Testis (tissue), 2 donors: Measurements from ENCODE around the gene PIGN.

Experiments
- CTCF ChIP-seq, 3 experiments: fragments of 450-650 bp in 2 of 3; fragments of 200-600 bp in 1 of 3; sonication (generic) in 1 of 3; IDR thresholded peaks; one replicate each; pipeline ENCODE4 v1.5.1; 2016 to 2019; ENCODE audit warnings: antibody characterized with exemption in 3 of 3, mild to moderate bottlenecking in 2 of 3, moderate library complexity in 1 of 3
- POLR2A ChIP-seq: fragments of 450-650 bp; IDR thresholded peaks from one replicate; pipeline ENCODE4 v1.6.1; 2017; ENCODE audit warnings: antibody characterized with exemption, mild to moderate bottlenecking, moderate library complexity

DNA sequence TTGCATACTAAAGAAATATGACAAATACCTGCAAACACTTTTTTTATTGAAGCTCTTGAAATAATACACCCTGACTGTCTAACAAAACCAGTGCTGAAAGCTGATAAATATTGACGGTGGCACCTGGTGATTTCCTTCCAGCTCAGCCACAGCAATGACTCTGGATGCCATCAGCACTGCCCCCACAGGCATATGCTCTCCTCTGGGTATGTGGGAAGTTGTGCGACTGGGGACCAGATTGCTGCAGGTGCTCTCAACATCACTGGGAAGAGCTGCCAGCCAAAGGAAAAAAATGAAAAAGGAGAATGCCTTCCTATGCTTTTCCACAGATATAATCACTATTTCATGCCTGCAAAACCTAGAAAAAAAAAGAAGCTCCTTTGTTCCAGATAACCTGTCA, 141.5 kb downstream of the PIGN start:
- TF ChIP-seq POLR2A (no peak), CTCF (IDR thresholded peaks at IDR 0.05) (no peak)
